HG03575 (cell line): ENCODE data around the gene ABHD17C.

Source experiments
- ATAC-seq: cut with Tn5 transposase; IDR thresholded peaks from one replicate; pipeline ENCODE4 v1.9.1; 2021; ENCODE audit not compliant: unreplicated experiment, insufficient number of reproducible peaks, low FRiP score; ENCODE audit errors: extremely low read depth

The ABHD17C gene

DNA sequence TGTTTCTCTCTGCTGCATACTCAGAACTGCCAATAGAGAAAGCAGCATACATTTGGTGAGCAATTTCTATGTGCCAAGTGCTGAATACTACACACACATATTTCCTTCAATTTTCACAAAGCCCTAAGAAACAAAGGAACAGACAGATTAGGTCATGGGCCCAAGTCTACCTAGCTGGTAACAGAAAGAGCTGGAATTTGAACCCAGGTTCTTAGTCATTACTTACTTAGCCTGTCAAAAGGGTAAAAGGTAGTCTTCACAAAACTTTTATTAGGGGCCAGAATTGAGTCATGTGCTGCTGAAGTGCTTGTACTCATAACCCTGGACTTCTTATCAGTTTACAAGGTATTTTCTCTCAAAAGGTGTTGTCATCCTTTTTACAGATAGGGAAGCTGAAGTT, 10.4 kb upstream of the ABHD17C start:
- no peak for ATAC-seq

DNA sequence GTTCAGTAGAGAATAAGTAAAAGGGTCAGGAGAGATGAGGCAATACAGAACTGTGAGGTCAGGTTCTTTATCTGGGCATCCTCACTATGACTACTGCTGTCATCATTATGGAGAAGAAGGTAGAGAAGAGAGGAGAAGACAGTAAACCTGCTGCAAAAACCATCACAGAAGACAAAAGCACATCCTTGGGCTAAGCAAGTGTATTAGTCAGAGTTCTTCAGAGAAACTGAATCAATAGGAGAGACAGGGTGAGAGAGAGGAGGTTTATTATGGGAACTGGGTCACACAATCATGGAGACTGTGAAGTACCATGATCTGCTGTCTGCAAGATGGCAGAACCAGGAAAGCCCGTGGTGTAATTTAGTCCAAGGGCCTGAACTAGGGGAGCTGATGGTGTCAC, 9.5 kb upstream of the ABHD17C start:
- no peak for ATAC-seq

DNA sequence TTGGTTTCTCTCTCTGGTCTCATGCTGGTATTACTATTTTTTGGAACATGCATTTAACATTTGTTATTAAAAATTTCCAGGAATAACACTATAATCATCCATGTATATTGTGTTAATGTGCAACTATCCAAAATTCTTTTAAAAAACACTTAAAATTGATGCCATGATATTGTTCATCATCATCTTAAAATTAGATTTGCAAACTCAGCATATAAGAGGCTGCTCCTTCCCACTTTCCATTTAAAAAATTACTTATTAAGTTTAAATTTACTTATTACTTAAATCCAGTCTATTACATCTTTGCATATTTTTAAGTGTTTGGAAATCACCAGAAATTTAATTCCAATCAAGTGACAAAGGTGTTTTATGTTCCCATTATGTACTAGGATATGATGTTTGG, 5.8 kb upstream of the ABHD17C start:
- no peak for ATAC-seq

GRCh38 chr15:80689716-80690115, 5.4 kb upstream of the ABHD17C start:
- no peak for ATAC-seq

- ATAC-seq, result no peak
These were observed 3.5 kb upstream of the ABHD17C start for GRCh38 chr15:80691575-80691974.

- ATAC-seq, result no peak
These were observed 1.2 kb upstream of the ABHD17C start for GRCh38 chr15:80693682-80694610.

GRCh38 chr15:80694611-80695098, 455 bp upstream of the ABHD17C start:
- ATAC-seq, result no peak

DNA sequence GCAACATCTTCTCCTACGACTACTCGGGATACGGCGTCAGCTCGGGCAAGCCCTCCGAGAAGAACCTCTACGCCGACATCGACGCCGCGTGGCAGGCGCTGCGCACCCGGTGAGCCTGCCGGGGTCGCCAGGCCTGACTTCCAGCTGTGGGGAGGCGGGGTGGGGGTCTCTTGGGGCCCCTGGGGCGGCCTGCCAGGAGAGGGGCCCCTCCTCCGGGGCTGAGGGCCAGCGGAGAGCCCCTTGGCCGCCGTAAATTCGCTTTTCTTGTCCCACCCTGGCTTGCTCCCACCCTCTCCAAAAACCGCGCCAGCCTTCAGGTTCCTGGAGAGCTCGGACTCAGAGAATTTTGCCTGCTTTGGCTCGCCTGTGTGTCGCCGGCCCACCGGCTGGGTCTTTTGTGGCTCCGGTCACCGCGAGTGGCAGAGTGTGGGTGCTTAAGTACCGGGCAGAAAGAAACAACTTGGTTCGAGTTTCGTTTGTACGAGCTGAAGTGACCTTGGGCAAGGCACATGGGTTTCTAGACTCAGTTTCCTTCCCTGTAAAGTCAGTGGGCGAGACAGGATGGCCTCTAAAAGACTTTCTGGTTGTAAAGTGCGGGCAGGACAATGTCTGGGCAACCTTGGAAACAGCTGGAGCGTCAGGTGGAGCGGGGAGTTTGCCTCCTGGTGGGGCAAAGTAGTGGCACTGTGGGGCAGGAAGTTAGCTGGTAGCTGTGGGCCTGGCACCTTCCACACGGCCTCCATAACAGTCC, 976 bp downstream of the ABHD17C start:
- ATAC-seq, result no peak

GRCh38 chr15:80697075-80697685, 2.1 kb downstream of the ABHD17C start:
- ATAC-seq, result no peak

DNA sequence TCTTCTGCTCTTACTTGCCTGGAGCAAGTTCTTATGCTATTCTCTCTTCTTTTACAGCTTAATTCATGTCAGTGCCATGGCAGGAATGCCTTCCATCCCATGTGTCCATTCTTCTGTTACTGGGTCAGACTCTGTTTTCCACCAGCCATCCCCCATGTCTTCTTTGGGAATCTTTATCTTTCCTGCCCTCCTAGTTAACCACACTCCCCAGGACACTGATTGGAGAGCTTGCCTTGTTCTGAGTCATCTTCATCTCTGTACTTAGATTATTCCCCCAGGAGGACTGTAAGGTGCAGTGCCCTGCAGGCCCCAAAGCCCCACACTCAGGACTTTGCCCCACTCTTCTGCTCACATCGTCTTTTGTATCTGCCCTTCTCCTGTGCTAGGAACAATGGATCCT, 3.6 kb downstream of the ABHD17C start:
- ATAC-seq, result no peak

- no peak for ATAC-seq
These were observed 4.9 kb downstream of the ABHD17C start for GRCh38 chr15:80699981-80700380.

GRCh38 chr15:80701676-80702311, 6.7 kb downstream of the ABHD17C start:
- ATAC-seq, result no peak

DNA sequence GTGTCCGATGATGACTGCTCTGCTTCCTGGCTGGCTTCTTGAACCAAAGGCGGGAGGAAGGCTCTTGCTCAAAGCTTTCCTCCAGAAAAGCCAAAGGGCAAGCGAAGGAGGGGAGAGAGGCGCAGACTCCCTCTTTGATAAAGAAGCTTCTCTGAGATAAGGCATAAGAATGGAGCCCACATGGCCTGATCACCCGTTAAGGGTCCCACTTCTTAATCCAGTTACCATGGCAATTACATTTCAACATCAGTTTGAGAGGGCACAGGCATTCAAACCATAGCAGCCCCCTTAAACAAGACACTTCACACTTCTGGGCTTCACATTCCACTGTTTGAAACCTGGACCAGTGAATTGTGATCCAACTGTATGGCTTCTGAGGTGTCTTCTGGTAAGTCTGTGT, 8.0 kb downstream of the ABHD17C start:
- ATAC-seq, result no peak

GRCh38 chr15:80703965-80704364, 8.9 kb downstream of the ABHD17C start:
- no peak for ATAC-seq

DNA sequence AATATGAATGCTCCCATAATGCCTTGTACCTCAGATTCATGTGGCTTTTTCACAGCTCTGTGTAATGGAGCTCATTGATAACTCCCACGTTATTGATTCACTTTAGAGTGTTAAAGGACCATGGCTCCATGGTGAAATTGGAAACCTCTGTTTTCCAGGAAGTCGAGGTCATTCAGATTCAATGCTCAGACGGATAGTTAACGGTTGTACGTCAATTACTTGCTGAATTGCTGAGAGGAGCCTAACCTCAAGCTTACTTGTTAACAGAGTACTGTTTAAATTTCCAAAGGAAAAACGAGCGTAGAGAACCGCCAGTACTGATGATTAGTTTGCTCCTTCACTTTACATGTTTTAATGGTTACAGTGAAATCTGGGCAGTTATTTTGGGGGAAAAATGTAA, 11.1 kb downstream of the ABHD17C start:
- no peak for ATAC-seq

DNA sequence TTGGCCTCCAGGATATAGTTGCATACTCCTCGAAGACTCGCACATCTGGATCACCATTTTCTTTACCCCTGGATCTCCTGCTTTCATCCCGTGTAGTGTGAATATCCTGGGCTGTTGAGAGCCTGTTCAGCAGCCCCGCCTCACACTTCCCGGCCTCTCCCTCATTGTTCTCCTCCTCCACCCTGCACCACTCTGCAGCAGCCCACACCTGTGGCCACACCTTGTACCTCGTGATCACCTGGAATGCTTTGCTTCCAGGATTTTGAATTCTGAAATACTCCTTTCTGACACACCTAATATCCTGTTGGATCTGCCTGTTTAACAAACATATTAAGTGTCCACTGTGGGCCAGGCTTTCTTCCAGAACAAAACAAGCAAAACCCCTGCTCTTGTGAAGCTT, 14.4 kb downstream of the ABHD17C start:
- no peak for ATAC-seq

GRCh38 chr15:80710635-80711554, 15.8 kb downstream of the ABHD17C start:
- ATAC-seq, result no peak

- no peak for ATAC-seq
These were observed 16.8 kb downstream of the ABHD17C start for GRCh38 chr15:80711886-80712285.
